ENCODE measurements around the gene EIF4A3.

- TF ChIP-seq, protein P1, sequence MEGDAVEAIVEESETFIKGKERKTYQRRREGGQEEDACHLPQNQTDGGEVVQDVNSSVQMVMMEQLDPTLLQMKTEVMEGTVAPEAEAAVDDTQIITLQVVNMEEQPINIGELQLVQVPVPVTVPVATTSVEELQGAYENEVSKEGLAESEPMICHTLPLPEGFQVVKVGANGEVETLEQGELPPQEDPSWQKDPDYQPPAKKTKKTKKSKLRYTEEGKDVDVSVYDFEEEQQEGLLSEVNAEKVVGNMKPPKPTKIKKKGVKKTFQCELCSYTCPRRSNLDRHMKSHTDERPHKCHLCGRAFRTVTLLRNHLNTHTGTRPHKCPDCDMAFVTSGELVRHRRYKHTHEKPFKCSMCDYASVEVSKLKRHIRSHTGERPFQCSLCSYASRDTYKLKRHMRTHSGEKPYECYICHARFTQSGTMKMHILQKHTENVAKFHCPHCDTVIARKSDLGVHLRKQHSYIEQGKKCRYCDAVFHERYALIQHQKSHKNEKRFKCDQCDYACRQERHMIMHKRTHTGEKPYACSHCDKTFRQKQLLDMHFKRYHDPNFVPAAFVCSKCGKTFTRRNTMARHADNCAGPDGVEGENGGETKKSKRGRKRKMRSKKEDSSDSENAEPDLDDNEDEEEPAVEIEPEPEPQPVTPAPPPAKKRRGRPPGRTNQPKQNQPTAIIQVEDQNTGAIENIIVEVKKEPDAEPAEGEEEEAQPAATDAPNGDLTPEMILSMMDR (IDR thresholded peaks at IDR 0.05): no peak
- no peak for TF ChIP-seq MAX (IDR thresholded peaks at IDR 0.05)
- TF ChIP-seq SREBF2 (IDR thresholded peaks at IDR 0.05): no peak
- TF ChIP-seq, protein P2, sequence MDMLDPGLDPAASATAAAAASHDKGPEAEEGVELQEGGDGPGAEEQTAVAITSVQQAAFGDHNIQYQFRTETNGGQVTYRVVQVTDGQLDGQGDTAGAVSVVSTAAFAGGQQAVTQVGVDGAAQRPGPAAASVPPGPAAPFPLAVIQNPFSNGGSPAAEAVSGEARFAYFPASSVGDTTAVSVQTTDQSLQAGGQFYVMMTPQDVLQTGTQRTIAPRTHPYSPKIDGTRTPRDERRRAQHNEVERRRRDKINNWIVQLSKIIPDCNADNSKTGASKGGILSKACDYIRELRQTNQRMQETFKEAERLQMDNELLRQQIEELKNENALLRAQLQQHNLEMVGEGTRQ (IDR thresholded peaks at IDR 0.05): no peak
- no peak for TF ChIP-seq BHLHE40 (IDR thresholded peaks at IDR 0.05; ENCODE audit: low read depth, low read length)
- no peak for TF ChIP-seq TP53 (CRISPR knock-in tag; IDR thresholded peaks at IDR 0.05)
- no peak for TF ChIP-seq JUNB (IDR thresholded peaks at IDR 0.05)
- TF ChIP-seq POLR2A (IDR thresholded peaks at IDR 0.05; ENCODE audit: low read length): no peak
- TF ChIP-seq FOSL2 (IDR thresholded peaks at IDR 0.05): no peak
- no peak for TF ChIP-seq FOSL2 (CRISPR knock-in tag; IDR thresholded peaks at IDR 0.05)
These were observed 23.9 kb downstream of the EIF4A3 start for GRCh38 chr17:80122926-80123505.
